Effector memory CD4-positive, alpha-beta T cell (primary cell): ENCODE measurements around the gene BCKDHA.
A peak's percentile ranks its signal among the peaks of the same experiment; 100 is the strongest.
"Not testable (repeated sequence)": the region's sequence is repeated elsewhere in the genome, so short reads cannot be mapped to it uniquely, and the experiment has no call there.

ENCODE experiments used
- DNase-seq, 3 donors: peaks; one replicate each; pipeline ENCODE4 v3.0.0-alpha.2; 2020
- H3K27ac ChIP-seq: 2 replicates; pipeline ENCODE4 v1.7.0; 2013; ENCODE audit warnings: mild to moderate bottlenecking, low read length, moderate library complexity; ENCODE audit not compliant: insufficient read depth, poor library complexity, severe bottlenecking
- H3K27me3 ChIP-seq: replicated peaks from 2 replicates; pipeline ENCODE4 v1.7.0; 2013; ENCODE audit warnings: mild to moderate bottlenecking, low read length; ENCODE audit not compliant: insufficient read depth, control insufficient read depth, poor library complexity, severe bottlenecking
- H3K36me3 ChIP-seq: 2 replicates; pipeline ENCODE4 v1.7.0; 2013; ENCODE audit warnings: mild to moderate bottlenecking, low read length, moderate library complexity; ENCODE audit not compliant: control insufficient read depth, insufficient read depth
- H3K4me1 ChIP-seq: 2 replicates; pipeline ENCODE4 v1.7.0; 2013; ENCODE audit warnings: low read length, mild to moderate bottlenecking; ENCODE audit not compliant: control insufficient read depth, insufficient read depth, poor library complexity, severe bottlenecking
- H3K4me3 ChIP-seq: 2 replicates; pipeline ENCODE4 v1.7.0; 2013; ENCODE audit warnings: low read length, low read depth, mild to moderate bottlenecking; ENCODE audit not compliant: insufficient read depth, poor library complexity, severe bottlenecking
- H3K9me3 ChIP-seq: 2 replicates; pipeline ENCODE4 v1.7.0; 2013; ENCODE audit warnings: mild to moderate bottlenecking, low read length, moderate library complexity; ENCODE audit not compliant: control insufficient read depth

The BCKDHA gene

GRCh38 chr19:41433171-41433570 is 35.6 kb downstream of the BCKDHA start:
- Histone ChIP-seq H3K4me3 (no peak overlapping the region), H3K27me3 (no peaks in the 10 kb centered on the region), H3K27ac (no peak overlapping the region), H3K4me1 (peaks cover 10% of the 10 kb centered on the region), H3K36me3 (peaks cover 15% of the 10 kb centered on the region), H3K9me3 (no peaks in the 10 kb centered on the region)
- DNase-seq, result no peak

GRCh38 chr19:41434450-41434849 is 36.8 kb downstream of the BCKDHA start:
- H3K27me3 ChIP-seq, result no peaks in the 10 kb centered on the region
- no peaks in the 10 kb centered on the region for H3K4me1 ChIP-seq
- peaks cover 15% of the 10 kb centered on the region for H3K36me3 ChIP-seq
- H3K9me3 ChIP-seq, result no peaks in the 10 kb centered on the region
- no peak overlapping the region for H3K4me3 ChIP-seq
- H3K27ac ChIP-seq, result no peak overlapping the region
- DNase-seq, result no peak

- H3K9me3 ChIP-seq, H3K27ac ChIP-seq, H3K27me3 ChIP-seq, DNase-seq, H3K4me3 ChIP-seq, H3K4me1 ChIP-seq: not testable (repeated sequence)
- peaks cover 15% of the 10 kb centered on the region for H3K36me3 ChIP-seq
Observed at GRCh38 chr19:41435376-41435775, 37.8 kb downstream of the BCKDHA start.

- H3K27me3 ChIP-seq, result no peaks in the 10 kb centered on the region
- peaks cover 15% of the 10 kb centered on the region for H3K36me3 ChIP-seq
- DNase-seq, result no peak
- H3K9me3 ChIP-seq, result no peaks in the 10 kb centered on the region
- no peak overlapping the region for H3K27ac ChIP-seq
- no peaks in the 10 kb centered on the region for H3K4me1 ChIP-seq
- no peak overlapping the region for H3K4me3 ChIP-seq
Observed at GRCh38 chr19:41435936-41436673, 38.5 kb downstream of the BCKDHA start.

GRCh38 chr19:41436674-41436951 is 39.0 kb downstream of the BCKDHA start:
- Histone ChIP-seq H3K27ac (no peak overlapping the region), H3K9me3 (no peaks in the 10 kb centered on the region), H3K4me1 (no peaks in the 10 kb centered on the region), H3K27me3 (no peaks in the 10 kb centered on the region), H3K4me3 (no peak overlapping the region), H3K36me3 (peaks cover 15% of the 10 kb centered on the region)
- no peak for DNase-seq

GRCh38 chr19:41437944-41438574 is 40.4 kb downstream of the BCKDHA start:
- Histone ChIP-seq H3K27ac (no peak overlapping the region), H3K27me3 (no peaks in the 10 kb centered on the region), H3K36me3 (peaks cover 6% of the 10 kb centered on the region), H3K4me1 (no peaks in the 10 kb centered on the region), H3K9me3 (no peaks in the 10 kb centered on the region), H3K4me3 (no peak overlapping the region)
- DNase-seq, result no peak

GRCh38 chr19:41439441-41440222 is 42.0 kb downstream of the BCKDHA start, which contains the start of gene DMAC2:
Gene DMAC2, minus strand, starts transcription at chr19:41439912. Its CDS starts 13 bp downstream, at chr19:41439899.
- Histone ChIP-seq H3K4me3 (peak within 1 kb of the TSS; percentile 90), H3K27ac (peak within 1 kb of the TSS; percentile 75), H3K9me3 (no peaks in the 10 kb centered on the region), H3K36me3 (peaks cover 3% of the 10 kb centered on the region), H3K27me3 (no peaks in the 10 kb centered on the region), H3K4me1 (no peaks in the 10 kb centered on the region)
- peak; percentile 81 to 88 (median 88) for DNase-seq

GRCh38 chr19:41441321-41441945 is 43.8 kb downstream of the BCKDHA start:
- Histone ChIP-seq H3K4me3 (no peak overlapping the region), H3K9me3 (no peaks in the 10 kb centered on the region), H3K36me3 (no peaks in the 10 kb centered on the region), H3K27me3 (no peaks in the 10 kb centered on the region), H3K27ac (no peak overlapping the region), H3K4me1 (no peaks in the 10 kb centered on the region)
- DNase-seq, result no peak

GRCh38 chr19:41442473-41443355 is 45.1 kb downstream of the BCKDHA start, which contains the start of gene ERICH4:
Gene ERICH4, plus strand, starts transcription at chr19:41443156. Its CDS starts 14 bp downstream, at chr19:41443170.
- DNase-seq, result no peak
- no peaks in the 10 kb centered on the region for H3K9me3 ChIP-seq
- no peaks in the 10 kb centered on the region for H3K27me3 ChIP-seq
- no peaks in the 10 kb centered on the region for H3K4me1 ChIP-seq
- H3K36me3 ChIP-seq, result no peaks in the 10 kb centered on the region
- H3K27ac ChIP-seq, result no peak within 1 kb of the TSS
- H3K4me3 ChIP-seq, result no peak within 1 kb of the TSS
